HG03520 (cell line): ENCODE results near the gene LMNA.
"Not testable (repeated sequence)": the region's sequence is repeated elsewhere in the genome, so short reads cannot be mapped to it uniquely, and the experiment has no call there.

Source experiments
- ATAC-seq: cut with Tn5 transposase; IDR thresholded peaks from one replicate; pipeline ENCODE4 v1.9.1; 2021; ENCODE audit warnings: mild to moderate bottlenecking, moderate library complexity; ENCODE audit not compliant: unreplicated experiment

Gene LMNA

DNA sequence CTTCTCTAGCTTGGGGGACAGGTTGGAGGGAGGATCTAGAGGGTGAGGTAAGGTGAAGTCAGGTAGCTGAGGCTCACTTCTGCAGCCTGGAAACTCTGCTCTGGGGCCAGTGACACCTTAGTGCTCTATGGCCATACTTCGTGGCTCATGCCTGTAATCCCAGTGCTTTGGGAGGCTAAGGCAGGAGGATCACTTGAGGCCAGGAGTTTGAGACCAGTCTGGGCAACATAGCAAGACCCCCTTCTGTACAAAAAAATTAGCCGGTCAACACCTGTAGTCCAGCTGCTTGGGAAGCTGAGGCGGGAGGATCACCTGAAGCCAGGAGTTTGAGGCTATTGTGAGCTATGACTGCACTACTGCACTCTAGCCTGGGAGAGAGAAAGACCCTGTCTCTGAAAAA lies 5.8 kb downstream of the LMNA start:
- ATAC-seq: no peak

DNA sequence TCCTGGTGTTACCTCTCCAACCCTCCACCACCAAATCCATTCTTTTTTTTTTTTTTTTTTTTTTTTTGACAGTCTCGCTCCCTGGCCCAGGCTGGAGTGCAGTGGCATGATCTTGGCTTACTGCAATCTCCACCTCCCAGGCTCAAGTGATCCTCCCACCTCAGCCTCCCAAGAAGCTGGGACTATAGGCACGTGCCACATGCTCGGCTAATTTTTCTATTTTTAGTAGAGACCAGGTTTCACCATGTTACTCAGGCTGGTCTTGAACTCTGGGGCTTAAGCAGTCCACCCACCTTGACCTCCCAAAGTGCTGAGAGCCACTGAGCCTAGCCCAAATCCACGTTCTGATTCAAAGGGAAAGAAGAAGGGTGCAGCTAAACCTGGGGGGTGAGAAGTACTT lies 6.5 kb downstream of the LMNA start:
- not testable (repeated sequence) for ATAC-seq

DNA sequence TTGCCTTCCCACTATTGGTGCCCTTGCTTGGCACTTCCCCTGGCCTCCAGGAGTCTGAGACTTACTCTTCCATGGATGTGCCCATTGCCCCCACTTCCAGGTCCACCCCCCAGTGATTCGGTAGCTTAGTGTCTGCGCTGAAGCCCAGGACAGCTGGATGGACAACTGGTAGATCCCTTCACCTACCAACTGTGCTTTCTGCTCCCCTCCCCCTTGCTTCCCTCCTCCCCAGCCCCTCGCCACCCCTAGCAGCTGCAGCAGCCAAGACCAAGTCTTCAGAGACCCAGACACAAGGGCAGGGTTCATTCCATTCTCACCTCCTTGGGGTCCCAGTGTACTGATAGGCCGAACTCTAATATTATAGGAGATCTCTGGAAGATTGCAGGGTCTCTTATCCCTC lies 6.9 kb downstream of the LMNA start:
- no peak for ATAC-seq

DNA sequence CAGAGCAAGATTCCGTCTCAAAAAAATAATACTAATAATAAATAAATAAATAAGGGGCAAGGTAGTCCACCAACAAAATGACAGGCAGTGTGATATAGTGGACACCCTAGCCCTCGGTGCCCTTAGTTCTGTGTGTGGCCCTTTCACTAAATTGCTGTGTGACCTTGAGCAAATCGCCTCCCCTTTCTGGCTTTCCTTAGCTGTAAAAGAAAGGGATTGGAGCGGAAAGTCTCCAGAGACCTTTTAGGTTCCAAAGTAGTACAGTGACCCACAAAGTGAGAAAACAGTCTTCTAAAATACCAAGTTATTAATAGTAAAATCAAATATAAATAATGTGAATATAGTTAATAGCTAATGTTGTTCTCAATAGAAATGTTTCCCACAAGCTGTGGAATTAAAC lies 7.6 kb downstream of the LMNA start:
- ATAC-seq: no peak

DNA sequence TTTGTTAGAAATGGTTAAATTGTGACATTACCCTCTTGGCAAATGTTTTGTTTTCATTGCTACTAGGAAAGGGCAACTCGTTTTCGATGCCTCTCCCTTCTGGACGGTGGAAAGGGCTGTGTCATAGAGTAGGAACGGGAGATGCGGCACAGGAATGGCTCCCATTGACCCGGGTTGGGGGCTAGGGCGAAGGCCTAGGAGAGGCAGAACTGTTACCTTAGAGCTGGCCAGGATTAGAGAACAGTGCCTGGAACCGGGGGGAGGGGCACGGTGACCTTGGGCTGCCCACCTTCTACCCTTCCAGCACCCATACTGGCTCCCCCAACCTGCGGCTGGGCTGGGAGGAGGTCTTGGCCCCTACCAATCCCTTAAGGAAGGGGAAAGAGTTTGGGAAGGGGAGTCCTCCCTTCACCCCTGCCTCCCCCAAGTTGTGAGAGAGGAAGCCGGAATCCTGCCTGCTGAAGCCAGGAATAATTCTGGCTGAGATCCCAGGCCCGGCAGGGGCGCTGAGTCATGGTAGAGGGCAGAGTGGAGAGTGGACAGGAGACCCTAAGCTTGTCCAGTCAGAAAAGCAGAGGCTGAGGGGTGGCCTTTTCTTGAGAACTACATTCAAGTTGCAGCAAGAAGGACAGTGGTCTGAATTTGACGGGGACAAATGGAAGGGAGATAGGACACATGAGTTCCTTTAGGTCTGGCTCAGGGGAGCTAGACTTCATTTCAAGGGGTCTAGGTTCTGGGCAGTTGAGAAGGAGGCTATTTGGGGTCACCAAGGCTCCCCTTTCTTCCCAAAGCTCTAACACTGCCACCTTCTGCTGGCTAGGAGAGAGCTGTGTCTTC lies 8.2 kb downstream of the LMNA start:
- no peak for ATAC-seq

DNA sequence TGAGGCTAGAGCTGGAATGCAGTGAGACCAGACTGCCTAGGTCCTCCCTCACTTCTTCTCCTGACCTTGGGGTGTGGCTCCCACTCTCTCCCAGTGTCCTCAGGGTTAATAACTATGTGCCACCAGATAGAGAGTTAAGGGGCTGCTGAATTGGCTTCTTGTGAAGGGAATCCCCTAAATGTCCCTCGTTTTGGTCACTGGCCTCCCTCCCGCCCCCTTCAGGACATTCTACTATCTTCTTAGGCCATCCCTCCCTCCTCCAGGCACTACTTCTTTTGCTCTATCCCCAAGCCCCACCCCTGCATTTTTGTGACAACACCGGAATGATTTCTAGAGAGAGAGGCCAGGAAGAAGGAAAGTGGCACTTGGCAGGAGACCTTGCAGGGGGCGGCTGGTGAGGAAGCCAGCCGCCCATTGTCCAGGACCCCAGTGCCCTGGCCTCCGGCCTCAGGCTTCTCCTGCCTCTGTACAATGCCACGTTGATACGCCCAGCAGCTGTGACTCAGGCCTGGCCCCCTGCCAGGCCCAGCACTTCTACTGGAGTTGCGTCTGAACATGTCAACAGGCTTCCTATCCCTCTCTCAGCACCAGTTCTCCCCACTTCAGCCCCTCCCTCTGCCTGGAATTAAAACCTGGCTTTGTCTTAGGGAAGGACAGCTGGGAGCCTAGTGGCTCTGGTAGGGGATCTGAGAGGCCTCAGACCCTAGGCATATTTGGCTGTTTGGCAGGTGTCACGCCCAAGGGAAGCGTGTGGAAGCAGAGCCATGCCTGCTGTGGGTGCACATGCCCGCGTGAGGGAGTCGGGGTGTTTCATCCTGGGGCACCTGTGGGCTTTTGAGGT lies 9.1 kb downstream of the LMNA start:
- ATAC-seq: no peak

DNA sequence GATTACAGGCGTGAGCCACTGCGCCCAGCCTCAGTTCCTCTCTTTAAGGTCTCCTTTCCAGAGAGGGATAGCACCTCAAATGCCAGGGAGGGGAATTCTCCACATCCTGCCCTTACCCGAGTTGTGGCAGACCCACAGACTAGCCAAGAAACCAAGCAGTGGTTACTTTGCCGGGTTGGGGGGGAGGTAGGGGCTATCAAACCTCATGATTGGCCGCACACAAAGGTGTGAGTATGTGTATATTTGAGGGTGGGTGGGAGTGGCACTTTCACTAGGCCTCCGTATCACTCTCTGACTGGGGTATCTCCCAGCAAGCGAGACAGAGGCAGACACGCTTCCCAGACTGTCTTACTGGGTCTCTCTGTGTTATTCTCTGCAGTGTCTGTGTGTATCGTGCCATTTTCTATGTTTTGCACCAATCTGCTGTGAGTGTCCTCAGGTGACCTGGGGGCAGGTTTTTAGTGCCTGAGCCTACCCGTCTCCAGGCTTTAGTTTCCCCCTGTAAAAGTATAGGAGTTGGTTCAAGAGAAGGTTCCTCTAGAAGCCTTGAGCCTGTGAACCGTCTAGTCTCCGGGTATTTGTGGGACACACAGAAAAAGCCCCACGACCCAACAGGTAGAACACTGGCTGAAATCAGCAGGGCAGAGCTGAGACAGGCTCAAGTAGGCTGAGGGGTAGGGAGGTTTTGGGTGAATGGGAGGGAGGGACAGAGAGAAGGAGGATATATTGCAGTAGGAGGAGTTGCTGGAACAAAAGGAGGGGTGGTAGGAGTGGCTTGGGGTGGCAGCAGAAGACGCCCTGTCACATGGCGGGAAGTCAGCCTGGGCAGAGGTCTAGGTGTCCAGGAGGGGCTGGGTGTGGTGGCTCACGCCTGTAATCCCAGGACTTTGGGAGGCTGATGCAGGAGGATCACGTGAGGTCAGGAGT lies 10.3 kb downstream of the LMNA start:
- no peak for ATAC-seq

DNA sequence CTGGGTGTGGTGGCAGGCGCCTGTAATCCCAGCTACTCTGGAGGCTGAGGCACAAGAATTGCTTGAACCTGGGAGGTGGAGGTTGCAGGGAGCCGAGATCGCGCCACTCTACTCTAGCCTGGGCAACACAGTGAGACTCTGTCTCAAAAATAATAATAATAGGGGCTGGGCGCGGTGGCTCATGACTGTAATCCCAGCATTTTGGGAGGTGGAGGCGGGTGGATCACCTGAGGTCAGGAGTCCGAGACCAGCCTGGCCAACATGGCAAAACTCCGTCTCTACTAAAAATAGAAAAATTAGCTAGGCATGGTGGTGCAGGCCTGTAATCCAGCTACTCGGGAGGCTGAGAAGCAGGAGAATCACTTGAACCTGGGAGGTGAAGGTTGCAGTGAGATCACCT lies 11.0 kb downstream of the LMNA start:
- ATAC-seq: not testable (repeated sequence)

DNA sequence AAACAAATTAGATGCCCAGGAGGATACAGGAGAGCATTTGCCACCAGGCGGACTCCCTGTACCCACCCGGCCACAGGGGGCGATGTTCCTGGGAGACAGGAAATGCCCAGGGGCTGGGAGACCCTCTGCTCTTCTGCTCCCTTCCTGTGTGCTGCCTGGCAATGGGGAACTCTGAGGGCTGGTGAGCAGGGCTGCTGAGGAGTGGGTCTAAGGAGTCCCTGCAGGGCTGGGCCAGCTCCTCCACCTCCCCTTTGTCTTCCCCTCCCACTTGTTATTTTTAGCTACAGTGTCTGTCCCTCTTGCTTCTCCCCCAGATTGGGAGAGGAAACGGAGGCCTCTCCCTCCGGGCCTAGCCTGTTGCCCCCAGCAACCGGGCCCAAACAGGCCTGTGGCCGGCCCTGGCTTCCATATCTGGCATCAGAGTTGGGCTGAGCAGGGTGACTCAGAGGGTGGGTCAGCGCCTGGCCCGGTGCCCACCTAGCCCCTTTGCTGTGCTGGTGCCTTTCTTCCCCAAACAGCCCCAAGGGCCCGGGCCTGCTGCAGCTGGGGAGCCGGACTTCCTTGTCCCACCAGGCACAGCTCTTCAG lies 11.6 kb downstream of the LMNA start:
- no peak for ATAC-seq

DNA sequence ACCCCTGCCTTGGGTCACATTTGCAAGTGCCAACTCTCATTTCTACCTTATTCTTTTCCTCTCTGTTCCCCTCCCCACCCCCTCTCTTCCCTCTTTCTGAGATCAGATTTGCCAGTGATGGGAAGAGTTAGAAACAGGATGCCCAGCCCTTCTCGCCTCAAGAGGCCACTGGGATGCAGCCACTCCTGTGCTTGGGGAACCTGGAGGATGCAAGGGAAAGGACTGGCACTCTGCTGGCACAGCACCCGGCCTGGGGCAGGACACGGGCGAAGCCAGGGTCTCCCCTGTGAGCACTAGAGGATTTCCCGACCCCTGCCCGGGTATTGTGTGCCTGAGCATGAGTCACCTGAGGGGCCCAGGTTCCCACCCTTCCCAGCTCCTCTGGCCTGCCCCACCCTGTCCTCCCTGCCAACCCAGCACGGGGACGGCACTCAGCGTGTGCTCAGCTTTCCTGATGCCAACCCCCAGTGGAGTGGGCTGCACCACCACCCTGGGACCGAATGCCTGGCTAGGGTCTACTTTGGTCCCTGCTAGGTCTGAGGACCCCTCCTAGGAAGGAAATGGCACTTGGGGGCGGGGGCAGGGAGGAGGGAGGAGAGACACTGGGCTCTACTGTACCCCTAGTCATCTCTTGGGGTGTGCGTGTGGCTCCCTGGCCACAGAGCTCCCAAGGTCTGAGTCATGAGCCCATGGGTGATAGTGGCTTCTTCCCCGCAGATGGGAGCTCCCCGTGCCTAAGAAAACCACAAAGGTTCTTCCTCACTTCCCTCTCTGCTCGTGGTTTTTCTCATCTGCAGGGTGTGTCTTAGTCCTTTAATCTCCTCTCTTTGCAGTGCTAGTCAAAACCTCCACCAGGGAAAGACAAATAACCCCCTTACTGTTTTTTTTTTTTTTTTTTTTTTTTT lies 12.4 kb downstream of the LMNA start:
- ATAC-seq: no peak

DNA sequence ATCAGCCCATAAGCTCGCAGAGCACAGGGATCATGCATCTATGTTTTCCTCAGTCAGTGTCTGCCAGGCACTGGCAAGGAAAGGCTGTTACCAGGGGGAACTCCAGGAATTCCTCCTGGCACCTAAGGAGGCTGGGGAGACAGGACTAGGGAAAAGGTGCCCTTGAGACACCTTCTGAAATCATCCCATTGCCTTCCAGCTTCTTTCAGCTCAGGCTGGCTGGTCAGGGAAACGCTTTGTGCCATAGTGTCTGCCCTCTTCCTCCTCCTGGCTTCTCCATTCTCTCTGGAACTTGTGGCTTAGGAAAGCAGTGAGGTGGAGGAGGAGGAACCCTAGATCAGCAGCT lies 13.8 kb downstream of the LMNA start:
- no peak for ATAC-seq

DNA sequence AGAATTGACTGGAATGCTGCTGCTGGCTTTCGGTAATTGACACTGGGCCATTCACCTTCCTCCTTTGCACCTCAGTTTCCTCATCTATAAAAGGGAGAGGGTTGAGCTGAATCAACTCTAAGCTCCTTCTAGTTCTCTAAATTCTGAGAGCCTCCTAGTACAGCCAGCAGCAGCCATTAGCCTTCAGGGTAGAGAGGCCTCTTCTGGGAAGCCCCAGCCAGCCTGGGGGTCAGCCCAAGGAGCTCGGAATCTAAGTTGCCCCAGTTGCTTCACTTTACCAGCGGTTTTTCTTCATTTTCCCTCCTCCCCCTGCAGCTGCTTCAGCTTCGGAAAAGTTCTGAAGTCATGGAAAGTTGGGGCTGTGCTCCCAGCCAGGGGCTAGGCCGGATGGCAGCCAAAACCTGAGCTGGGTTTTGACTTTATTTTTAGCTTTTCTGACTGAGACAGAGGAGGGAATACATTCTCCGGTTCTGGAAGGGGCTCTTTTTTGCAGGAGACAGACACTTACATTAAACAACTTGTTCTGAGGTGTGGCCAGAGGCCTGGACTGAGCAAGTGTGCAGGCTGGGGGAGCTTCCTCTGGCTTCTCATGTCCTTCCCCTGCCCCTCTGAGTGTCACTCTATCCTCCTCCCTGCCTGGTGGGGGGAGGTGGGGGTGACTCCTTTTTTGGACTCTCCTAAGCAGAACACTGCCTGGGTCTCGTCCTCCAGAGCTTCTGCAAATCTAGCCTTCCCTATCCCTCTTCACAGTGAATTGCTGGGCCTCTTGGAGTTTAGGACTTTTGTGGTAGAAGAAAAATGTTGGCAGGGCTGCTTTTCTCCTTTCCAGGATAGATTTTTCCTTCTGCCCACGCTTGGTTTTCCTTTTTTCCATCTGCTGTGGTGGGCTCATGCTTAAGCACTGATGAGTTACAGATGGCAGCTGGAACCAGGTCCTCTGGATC lies 14.4 kb downstream of the LMNA start:
- ATAC-seq: no peak

DNA sequence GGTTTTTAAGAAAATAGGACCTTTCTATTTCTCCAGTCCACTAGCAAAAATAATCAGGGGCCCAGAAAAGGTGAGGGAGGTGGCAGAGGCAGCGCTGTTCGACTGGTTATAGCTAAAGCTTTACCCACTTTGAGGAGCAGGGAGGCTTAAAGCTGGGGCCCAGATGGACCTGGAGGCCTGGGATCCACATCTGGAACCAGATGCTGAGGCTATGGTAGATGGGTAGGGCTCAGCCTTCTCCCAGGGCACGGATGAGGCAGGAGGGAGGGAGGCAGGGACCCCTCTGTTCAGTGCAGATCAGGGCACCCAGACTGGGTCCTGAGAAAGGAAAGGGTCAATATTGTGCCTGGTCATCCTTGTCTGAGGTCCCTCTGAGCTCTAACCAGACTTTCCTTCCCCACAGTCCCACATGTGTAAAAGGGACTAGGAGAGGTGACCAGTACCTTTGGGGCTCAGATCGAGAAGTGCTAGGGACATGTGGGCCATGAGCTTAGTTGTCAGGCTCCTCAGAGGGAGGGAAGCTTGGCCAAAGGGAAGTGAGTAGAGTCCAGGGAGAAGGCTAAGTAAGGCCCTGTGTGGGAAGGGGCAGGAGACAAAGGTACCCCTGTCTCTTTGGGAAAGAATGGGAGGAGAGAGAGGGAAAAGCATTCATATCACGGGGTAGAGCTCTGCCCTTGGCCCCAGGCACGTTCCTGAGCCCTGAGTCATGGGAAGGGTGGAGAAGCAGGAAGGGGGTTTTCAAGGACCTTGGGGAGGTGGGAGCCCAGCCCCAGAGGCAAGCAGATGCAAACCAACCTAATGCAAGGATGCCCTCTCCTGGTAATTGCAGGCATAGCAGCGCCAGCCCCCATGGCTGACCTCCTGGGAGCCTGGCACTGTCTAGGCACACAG lies 15.4 kb downstream of the LMNA start:
- no peak for ATAC-seq

DNA sequence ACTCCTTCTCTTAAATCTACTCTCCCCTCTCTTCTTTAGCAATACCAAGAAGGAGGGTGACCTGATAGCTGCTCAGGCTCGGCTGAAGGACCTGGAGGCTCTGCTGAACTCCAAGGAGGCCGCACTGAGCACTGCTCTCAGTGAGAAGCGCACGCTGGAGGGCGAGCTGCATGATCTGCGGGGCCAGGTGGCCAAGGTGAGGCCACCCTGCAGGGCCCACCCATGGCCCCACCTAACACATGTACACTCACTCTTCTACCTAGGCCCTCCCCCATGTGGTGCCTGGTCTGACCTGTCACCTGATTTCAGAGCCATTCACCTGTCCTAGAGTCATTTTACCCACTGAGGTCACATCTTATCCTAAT lies 16.0 kb downstream of the LMNA start:
- ATAC-seq: no peak

DNA sequence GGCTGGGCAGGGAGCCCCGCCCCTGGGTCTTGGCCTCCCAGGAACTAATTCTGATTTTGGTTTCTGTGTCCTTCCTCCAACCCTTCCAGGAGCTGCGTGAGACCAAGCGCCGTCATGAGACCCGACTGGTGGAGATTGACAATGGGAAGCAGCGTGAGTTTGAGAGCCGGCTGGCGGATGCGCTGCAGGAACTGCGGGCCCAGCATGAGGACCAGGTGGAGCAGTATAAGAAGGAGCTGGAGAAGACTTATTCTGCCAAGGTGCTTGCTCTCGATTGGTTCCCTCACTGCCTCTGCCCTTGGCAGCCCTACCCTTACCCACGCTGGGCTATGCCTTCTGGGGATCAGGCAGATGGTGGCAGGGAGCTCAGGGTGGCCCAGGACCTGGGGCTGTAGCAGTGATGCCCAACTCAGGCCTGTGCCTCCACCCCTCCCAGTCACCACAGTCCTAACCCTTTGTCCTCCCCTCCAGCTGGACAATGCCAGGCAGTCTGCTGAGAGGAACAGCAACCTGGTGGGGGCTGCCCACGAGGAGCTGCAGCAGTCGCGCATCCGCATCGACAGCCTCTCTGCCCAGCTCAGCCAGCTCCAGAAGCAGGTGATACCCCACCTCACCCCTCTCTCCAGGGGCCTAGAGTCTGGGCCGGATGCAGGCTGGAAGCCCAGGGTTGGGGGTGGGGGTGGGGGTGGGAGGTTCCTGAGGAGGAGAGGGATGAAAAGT lies 20.4 kb downstream of the LMNA start:
- ATAC-seq: no peak

DNA sequence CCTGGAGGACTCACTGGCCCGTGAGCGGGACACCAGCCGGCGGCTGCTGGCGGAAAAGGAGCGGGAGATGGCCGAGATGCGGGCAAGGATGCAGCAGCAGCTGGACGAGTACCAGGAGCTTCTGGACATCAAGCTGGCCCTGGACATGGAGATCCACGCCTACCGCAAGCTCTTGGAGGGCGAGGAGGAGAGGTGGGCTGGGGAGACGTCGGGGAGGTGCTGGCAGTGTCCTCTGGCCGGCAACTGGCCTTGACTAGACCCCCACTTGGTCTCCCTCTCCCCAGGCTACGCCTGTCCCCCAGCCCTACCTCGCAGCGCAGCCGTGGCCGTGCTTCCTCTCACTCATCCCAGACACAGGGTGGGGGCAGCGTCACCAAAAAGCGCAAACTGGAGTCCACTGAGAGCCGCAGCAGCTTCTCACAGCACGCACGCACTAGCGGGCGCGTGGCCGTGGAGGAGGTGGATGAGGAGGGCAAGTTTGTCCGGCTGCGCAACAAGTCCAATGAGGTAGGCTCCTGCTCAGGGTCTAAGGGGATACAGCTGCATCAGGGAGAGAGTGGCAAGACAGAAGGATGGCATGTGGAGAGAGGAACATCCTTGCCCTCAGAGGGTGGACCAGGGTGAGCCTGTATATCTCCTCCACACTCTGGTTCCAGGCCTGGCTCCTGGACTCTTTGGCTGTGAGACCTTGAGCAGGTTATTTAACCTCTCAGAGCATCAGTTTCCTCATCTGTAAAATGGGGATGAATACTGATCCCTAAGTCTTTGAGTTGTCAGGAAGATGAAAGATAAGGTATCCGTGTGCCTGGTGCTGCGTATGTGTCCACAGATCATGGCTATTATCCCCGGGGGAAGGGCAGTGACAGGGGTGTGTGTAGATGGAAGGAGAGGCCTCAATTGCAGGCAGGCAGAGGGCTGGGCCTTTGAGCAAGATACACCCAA lies 21.7 kb downstream of the LMNA start:
- no peak for ATAC-seq
